DMS79 (cell line): ENCODE measurements around the gene TSR3.

Experiments
- DNase-seq: peaks from one replicate; lab custom pipeline; 2025; lab: John Stamatoyannopoulos, UW

The TSR3 gene

GRCh38 chr16:1351215-1351581, 480 bp downstream of the TSR3 start:
- DNase-seq, result no peak

GRCh38 chr16:1350691-1351090, 987 bp downstream of the TSR3 start:
- DNase-seq, result no peak

GRCh38 chr16:1349951-1350350, 1.7 kb downstream of the TSR3 start:
- DNase-seq, result no peak

- DNase-seq, result no peak
Observed at GRCh38 chr16:1349351-1349750, 2.3 kb downstream of the TSR3 start.

GRCh38 chr16:1348926-1349325, 2.8 kb downstream of the TSR3 start:
- no peak for DNase-seq

- DNase-seq, result no peak
Observed at GRCh38 chr16:1348441-1348840, 3.2 kb downstream of the TSR3 start.

GRCh38 chr16:1347962-1348361, 3.7 kb downstream of the TSR3 start:
- no peak for DNase-seq

- no peak for DNase-seq
Observed at GRCh38 chr16:1347286-1347855, 4.3 kb downstream of the TSR3 start.

- no peak for DNase-seq
Observed at GRCh38 chr16:1346422-1347285, 5.0 kb downstream of the TSR3 start.

GRCh38 chr16:1345651-1346421, 5.8 kb downstream of the TSR3 start:
- DNase-seq, result no peak

- no peak for DNase-seq
Observed at GRCh38 chr16:1345087-1345486, 6.6 kb downstream of the TSR3 start.

GRCh38 chr16:1344499-1344898, 7.2 kb downstream of the TSR3 start:
- no peak for DNase-seq

GRCh38 chr16:1343428-1344242, 8.0 kb downstream of the TSR3 start:
- no peak for DNase-seq

- peak; percentile 91 for DNase-seq
Observed at GRCh38 chr16:1342526-1343427, 8.9 kb downstream of the TSR3 start.

GRCh38 chr16:1341495-1342420, 9.9 kb downstream of the TSR3 start:
- no peak for DNase-seq

- DNase-seq, result no peak
Observed at GRCh38 chr16:1340730-1341494, 10.8 kb downstream of the TSR3 start.

- DNase-seq, result no peak
Observed at GRCh38 chr16:1338855-1339675, 12.6 kb downstream of the TSR3 start.

- no peak for DNase-seq
Observed at GRCh38 chr16:1338119-1338730, 13.5 kb downstream of the TSR3 start.
